ENCODE measurements around the gene NUDT4B.
"Not testable (repeated sequence)": the region's sequence is repeated elsewhere in the genome, so short reads cannot be mapped to it uniquely, and the experiment has no call there.

- not testable (repeated sequence) for TF ChIP-seq ZXDB (tag by site-specific recombination; IDR thresholded peaks at IDR 0.05); ZNF274 (IDR thresholded peaks at IDR 0.05; ENCODE audit: low read length); ZNF274 (tag by site-specific recombination; IDR thresholded peaks at IDR 0.05; ENCODE audit: borderline replicate concordance); ZNF610 (tag by site-specific recombination; IDR thresholded peaks at IDR 0.05; ENCODE audit: borderline replicate concordance); ZNF19 (tag by site-specific recombination; IDR thresholded peaks at IDR 0.05; ENCODE audit: low read depth); ZNF837 (tag by site-specific recombination; IDR thresholded peaks at IDR 0.05); ZNF394 (tag by site-specific recombination; IDR thresholded peaks at IDR 0.05; ENCODE audit: borderline replicate concordance); ZBTB7A (tag by site-specific recombination; IDR thresholded peaks at IDR 0.05; ENCODE audit: low read depth)
These were observed 20.9 kb downstream of the NUDT4B start for GRCh38 chr1:148769495-148769894.

All from HEK293 (cell line).